Stimulated activated CD4-positive, alpha-beta T cell treated with anti-CD3 and anti-CD28 coated beads, Interleukin-4, amount 100 ng/mL, for 4 hours (primary cell): Measurements from ENCODE around the gene PRR7.

Experiments used
- DNase-seq, 2 experiments: peaks; one replicate each; pipeline ENCODE4 v3.0.0-alpha.2; 2020

PRR7 gene

DNA sequence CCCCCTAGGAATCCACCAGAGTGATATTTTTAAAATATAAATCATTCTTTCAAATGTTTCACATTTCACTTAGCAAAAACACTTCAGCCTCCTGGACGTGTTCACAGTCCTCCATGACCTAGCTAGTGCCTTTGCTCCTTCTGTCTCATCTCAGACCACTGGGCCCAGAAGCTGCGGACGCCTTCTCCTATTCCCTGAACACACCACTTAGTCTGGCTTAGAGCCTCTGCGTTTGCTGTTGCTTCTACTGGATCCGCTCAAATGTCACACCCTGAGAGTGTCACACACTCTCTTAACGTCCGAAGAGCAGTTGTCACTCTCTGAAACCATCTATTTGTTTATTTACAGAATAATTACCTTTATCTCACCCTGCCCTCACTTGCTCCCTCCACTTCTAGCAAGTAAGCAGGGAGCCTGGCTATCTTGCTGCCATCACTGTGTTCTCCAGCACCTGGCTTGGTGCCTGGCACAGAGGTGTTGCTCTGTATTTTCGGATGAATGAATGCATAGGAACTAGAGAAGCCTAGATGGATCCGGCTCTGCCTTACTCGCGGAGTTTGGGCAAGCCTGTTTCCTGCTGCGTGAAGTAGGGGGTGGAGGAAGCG lies 21.3 kb upstream of the PRR7 start:
- DNase-seq = no peak

GRCh38 chr5:177425801-177426565 lies 20.6 kb upstream of the PRR7 start:
- peak; percentile 97 to 100 for DNase-seq

DNA sequence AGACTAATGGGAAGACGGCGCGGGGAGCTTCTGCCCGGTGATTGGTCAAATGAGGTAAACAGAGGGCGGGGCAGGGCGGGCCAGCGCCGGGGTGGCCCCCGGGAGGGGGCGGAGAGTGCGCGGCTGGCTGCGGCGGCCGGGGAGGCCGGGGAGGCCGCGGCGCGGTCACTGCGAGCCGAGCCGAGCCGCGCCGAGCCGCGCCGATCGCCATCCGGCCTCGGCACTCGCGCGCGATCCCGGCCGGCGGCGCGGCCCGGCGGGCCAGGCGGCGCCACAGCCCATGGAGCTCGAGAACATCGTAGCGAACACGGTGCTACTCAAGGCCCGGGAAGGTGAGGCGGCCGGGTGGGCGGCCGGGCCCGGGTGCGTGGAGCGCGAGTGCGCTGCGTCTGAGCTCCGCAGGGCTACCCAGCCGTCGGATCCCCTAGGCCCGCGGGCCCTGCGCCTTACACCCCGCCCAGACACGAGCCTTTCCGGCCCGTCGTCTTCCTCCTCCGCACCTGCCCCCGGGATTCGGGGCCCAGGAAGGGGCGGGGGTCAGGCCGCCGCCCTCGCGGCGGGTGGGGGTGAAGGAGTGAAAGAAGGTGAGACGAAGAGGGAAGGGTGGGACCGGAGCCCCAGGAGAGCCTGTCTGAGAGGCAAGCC lies 19.9 kb upstream of the PRR7 start, which contains the start of gene GRK6:
TSS of gene GRK6 (plus strand) at position 111 of the 645 bp plus-strand sequence. CDS start at position 281, 170 bp downstream.
- DNase-seq = peak; percentile 67 to 70

DNA sequence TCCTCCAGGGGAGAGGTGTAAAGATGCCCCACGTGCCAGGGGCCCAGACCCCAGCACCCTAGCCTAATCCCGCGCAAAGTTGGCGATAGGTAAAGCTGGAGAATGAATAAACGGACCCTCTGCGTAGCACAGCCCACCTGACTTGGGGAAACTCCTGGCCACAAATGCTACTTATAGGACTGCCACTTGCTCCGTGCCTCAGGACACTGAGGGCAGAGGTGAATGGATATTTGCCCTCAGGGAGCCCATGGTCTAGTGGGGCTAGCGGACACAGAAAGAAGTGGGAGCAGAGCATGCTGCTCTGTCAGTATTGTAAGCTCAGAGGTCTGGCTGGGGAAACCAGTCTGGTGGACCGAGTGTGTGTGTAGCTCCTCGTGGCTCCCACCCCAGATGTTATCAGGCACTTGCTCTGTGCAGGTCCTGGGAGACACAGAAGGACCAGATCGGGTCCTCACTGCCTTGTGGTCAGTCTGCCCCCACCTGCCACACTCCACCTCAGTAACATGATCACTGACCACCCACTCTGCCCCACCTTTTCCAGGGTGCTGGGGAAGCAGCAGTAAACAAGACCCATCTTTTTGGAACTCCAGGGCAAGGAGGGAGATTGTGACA lies 19.3 kb upstream of the PRR7 start:
- no peak for DNase-seq

GRCh38 chr5:177427919-177428573 lies 18.6 kb upstream of the PRR7 start:
- no peak for DNase-seq

- DNase-seq = no peak
Measured at GRCh38 chr5:177428574-177429217, 17.9 kb upstream of the PRR7 start.

- peak; percentile 80 to 94 for DNase-seq
Measured at GRCh38 chr5:177429248-177430040, 17.2 kb upstream of the PRR7 start.

DNA sequence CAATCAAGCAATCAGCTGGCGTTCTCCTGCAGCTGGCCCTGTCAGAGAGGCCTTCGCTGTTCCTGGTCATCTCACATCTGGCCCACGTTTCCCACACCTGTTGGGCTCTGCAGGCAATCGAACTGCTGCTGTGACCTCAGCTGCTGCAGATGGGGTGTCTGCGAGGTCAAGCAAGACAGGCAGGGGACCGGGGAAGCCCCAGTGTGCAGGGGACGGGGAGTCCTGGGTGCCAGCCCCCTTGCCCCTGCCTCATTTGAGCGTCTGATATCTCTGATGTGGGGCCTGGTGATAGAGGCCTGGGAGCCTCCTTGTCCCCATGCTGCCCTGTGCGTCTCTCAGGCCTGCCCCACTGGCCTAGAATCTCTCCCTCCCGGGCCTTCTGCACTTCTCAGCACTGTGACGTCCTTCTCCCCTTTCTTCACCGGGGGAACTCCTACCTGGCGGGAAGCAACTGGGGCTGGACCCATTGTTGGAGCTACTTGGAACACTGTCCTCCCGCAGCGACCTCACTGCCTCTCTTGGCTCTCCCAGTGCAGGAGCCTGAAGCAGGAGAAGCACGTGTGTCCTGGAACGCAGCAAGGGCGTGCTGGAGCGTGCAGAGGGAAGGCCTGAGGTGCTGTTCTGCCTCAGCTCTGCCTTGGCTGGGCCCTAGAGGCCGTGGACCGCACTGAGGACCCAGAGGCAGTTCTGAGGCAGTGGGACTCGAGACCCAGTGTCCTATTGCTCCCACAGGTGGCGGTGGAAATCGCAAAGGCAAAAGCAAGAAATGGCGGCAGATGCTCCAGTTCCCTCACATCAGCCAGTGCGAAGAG lies 16.3 kb upstream of the PRR7 start:
- no peak for DNase-seq

DNA sequence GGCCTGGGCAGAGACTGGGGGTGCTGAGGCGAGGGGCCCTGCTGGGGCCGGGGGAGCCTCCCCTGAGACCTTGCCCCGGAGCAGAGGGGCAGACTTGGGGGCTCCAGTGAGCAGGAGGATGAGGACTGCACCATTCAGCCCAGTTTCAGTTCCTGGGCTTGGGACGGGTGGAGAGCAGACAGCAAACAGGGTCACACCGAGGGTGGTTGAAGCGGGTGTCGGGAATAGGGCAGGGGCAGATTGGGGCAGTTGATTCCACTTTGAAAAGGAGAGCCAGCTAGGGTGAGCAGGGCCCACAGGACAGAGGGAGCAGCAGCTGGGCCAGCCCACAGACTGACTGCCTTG lies 15.7 kb upstream of the PRR7 start:
- no peak for DNase-seq

- DNase-seq = peak; percentile 49 to 60
Measured at GRCh38 chr5:177431317-177432142, 15.1 kb upstream of the PRR7 start.

DNA sequence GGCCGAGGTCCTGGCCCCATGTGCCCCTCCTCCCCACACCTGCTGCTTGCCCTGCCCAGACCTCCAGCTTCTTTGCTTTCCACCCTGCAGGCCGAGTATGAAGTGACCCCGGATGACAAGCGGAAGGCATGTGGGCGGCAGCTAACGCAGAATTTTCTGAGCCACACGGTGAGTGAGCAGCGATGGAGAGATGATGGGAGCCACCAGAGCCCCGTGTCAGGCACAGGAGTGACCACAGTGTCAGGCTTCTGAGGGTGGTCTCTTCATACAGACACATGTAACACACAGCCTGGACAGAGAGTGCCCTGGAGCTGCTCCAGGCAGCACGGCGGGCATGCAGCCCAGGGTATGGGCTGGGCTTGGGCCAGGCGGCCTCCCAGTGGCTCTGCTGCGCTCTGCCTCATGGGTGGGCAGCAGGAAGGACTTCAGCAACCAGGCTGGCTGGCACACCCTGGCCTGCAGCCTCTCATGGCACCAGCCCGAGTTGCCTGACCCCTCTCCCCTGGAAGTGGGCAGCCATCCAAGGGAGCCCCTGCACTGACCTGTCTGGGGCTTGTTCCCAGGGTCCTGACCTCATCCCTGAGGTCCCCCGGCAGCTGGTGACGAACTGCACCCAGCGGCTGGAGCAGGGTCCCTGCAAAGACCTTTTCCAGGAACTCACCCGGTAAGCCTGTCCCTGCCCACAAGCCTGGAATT lies 14.3 kb upstream of the PRR7 start:
- DNase-seq = peak in 1 of 2 experiments; percentile 51

DNA sequence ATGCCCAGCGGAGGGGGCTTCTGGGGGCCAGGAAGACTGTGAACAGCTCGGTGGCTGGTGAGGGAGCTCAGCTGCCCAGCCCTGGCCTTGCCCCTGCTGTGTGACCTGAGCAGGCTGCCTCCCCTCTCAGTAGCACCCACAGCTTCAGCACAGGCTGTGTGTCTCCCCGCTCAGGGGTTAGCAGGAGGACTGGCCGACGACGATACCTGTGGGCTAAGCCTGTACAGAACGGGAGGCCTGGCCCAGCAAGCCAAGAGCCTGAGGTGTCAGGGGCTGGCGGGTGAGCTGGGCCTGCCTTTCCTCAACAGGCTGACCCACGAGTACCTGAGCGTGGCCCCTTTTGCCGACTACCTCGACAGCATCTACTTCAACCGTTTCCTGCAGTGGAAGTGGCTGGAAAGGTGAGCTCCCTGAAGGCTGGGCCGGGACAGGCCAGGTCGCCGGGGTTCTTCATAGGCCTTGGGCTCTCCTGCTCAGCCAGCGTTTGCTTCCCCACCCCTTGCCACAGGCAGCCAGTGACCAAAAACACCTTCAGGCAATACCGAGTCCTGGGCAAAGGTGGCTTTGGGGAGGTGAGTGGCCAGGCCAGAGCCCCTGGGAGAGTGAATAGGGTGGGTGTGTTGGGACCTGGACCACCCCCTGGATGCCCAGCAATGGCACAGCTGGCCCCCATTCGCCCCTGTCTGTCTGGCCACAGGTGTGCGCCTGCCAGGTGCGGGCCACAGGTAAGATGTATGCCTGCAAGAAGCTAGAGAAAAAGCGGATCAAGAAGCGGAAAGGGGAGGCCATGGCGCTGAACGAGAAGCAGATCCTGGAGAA lies 13.6 kb upstream of the PRR7 start:
- no peak for DNase-seq

- no peak for DNase-seq
Measured at GRCh38 chr5:177433658-177434217, 12.9 kb upstream of the PRR7 start.

DNA sequence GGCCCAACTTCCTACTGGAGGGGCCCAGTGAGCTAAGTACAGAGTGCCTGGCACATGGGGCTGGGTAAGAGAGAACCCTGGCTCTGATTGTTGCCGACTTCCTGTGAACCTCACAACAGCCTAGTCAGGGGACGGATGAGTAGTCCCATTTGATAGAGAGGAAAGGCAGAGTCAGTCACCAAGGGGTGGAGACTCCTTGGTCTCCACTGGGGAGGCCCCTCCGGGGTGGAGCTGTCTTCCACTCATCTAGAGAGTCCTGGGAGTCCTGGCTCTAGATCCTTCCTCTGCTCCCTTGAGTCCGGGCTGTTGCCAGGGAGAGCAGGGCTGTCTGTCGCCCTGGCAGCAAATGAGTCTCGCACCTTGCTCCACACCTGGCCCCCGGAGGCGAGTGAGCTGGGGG lies 12.2 kb upstream of the PRR7 start:
- DNase-seq = peak in 1 of 2 experiments; percentile 74

DNA sequence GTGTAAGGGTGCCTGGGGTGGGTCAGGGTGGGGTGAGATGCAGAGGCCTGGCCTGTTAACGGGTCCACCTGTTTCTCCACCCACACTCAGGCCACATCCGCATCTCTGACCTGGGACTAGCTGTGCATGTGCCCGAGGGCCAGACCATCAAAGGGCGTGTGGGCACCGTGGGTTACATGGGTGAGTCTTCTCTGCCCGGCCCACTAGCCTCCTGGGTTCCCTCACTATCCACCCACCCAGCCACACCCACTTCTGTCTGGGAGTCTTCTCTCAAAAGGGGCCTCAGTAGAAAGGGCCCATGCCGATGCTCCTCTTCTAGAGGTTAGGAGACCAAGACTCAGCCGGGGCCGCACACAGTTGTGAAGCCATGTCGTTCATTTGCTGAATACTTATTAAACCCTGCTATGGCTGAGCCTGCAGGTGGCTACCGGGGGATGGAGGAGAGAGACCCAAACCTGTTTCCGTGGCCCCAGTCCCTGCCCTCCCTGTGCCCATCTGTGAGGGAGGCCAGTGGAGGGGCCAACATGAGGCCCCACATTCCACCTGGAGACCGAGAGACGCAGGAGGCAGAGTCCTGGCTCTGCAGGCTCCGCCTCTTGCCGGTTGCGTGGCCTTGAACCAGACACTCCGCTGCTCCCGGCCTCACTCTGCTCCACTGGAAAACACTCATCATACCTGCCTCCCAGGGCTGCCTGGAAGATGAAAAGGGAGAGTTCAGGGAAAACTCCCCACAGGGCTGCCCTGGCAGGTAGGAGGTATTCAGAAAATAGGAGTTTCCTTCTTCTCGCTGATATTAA lies 11.5 kb upstream of the PRR7 start:
- no peak for DNase-seq

DNA sequence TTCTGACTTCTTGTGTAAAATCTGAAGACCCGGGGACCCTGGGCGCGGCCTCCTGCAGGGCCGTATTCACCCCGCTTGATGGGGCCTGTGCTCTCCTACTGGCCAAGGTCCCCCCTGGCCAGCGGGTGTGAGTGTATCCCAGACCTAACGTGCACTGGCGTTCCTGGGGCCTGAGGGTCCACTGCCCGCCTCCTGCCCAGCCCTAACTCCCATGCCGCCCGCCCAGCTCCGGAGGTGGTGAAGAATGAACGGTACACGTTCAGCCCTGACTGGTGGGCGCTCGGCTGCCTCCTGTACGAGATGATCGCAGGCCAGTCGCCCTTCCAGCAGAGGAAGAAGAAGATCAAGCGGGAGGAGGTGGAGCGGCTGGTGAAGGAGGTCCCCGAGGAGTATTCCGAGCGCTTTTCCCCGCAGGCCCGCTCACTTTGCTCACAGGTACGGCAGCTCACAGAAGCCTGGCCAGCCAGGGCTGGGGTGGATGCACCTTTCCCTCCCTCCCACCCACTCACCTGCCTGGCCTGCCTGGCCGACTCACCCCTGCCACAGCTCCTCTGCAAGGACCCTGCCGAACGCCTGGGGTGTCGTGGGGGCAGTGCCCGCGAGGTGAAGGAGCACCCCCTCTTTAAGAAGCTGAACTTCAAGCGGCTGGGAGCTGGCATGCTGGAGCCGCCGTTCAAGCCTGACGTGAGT lies 10.6 kb upstream of the PRR7 start:
- no peak for DNase-seq
